Measurements from ENCODE around the gene FANCF.
"Not testable (repeated sequence)": the region's sequence is repeated elsewhere in the genome, so short reads cannot be mapped to it uniquely, and the experiment has no call there.

The FANCF gene

GRCh38 chr11:22625448-22626287 lies at the start of gene FANCF:
Gene FANCF, minus strand, starts transcription at chr11:22625823. Its CDS starts 13 bp downstream, at chr11:22625810.
- peak; percentile 97 for ATAC-seq
- Mint-ChIP-seq H3K4me3 (peak within 1 kb of the TSS; percentile 95 to 99), H3K4me1 (peaks cover 46% of the 10 kb centered on the region), H3K27ac (peak within 1 kb of the TSS; percentile 97 to 99), H3K9me3 (peaks cover 0 to 3% of the 10 kb centered on the region in 2 donors), H3K27me3 (no peaks in the 10 kb centered on the region)
- DNase-seq, result peak; percentile 91 to 95

- Mint-ChIP-seq H3K9me3 (no peaks in the 10 kb centered on the region), H3K4me1 (no peaks in the 10 kb centered on the region), H3K27me3 (peaks cover 21% of the 10 kb centered on the region), H3K4me3 (no peak overlapping the region), H3K27ac (no peak overlapping the region)
- DNase-seq, result no peak
- no peak for ATAC-seq
These were observed 49.1 kb upstream of the FANCF start for GRCh38 chr11:22674470-22675439.

GRCh38 chr11:22671751-22672150 lies 46.1 kb upstream of the FANCF start:
- no peaks in the 10 kb centered on the region for H3K9me3 Mint-ChIP-seq
- H3K4me1 Mint-ChIP-seq, result peaks cover 21% of the 10 kb centered on the region
- ATAC-seq (no peak), DNase-seq (no peak)
- H3K4me3 Mint-ChIP-seq, result no peak overlapping the region
- no peak overlapping the region for H3K27ac Mint-ChIP-seq
- H3K27me3 Mint-ChIP-seq, result peaks cover 36% of the 10 kb centered on the region

- no peak overlapping the region for H3K4me3 Mint-ChIP-seq
- no peaks in the 10 kb centered on the region for H3K9me3 Mint-ChIP-seq
- ATAC-seq (peak; percentile 50), DNase-seq (no peak)
- H3K27me3 Mint-ChIP-seq, result peaks cover 46% of the 10 kb centered on the region
- peaks cover 30% of the 10 kb centered on the region for H3K4me1 Mint-ChIP-seq
- no peak overlapping the region for H3K27ac Mint-ChIP-seq
These were observed 45.2 kb upstream of the FANCF start for GRCh38 chr11:22670830-22671229.

GRCh38 chr11:22669368-22669767 lies 43.7 kb upstream of the FANCF start:
- Mint-ChIP-seq H3K27ac (no peak overlapping the region), H3K9me3 (no peaks in the 10 kb centered on the region), H3K4me1 (peaks cover 32% of the 10 kb centered on the region), H3K27me3 (peaks cover 57% of the 10 kb centered on the region), H3K4me3 (no peak overlapping the region)
- no peak for ATAC-seq
- DNase-seq, result no peak

- H3K4me1 Mint-ChIP-seq, result peaks cover 32% of the 10 kb centered on the region
- peak overlapping the region; percentile 0 to 13 for H3K4me3 Mint-ChIP-seq
- no peak overlapping the region for H3K27ac Mint-ChIP-seq
- DNase-seq, result no peak
- H3K27me3 Mint-ChIP-seq, result peaks cover 57% of the 10 kb centered on the region
- no peaks in the 10 kb centered on the region for H3K9me3 Mint-ChIP-seq
- ATAC-seq, result peak; percentile 46
These were observed 42.6 kb upstream of the FANCF start for GRCh38 chr11:22668005-22668796.

GRCh38 chr11:22666688-22667439 lies 41.2 kb upstream of the FANCF start:
- Mint-ChIP-seq H3K4me3 (peak overlapping the region; percentile 71 to 77), H3K27me3 (peaks cover 57% of the 10 kb centered on the region), H3K4me1 (peaks cover 32% of the 10 kb centered on the region), H3K9me3 (no peaks in the 10 kb centered on the region), H3K27ac (peak overlapping the region in 1 of 2 donors; percentile 71)
- ATAC-seq (peak; percentile 83), DNase-seq (peak; percentile 22 to 33)

- Mint-ChIP-seq H3K4me3 (peak within 1 kb of the TSS; percentile 71 to 77), H3K4me1 (peaks cover 32% of the 10 kb centered on the region), H3K9me3 (no peaks in the 10 kb centered on the region), H3K27ac (peak within 1 kb of the TSS in 1 of 2 donors; percentile 71), H3K27me3 (peaks cover 57% of the 10 kb centered on the region)
- no peak for DNase-seq
- ATAC-seq, result no peak
These were observed 40.7 kb upstream of the FANCF start, which contains the start of gene GAS2 for GRCh38 chr11:22666325-22666687. Gene GAS2, plus strand, starts transcription at chr11:22666611. Its CDS starts 8,259 bp downstream, at chr11:22674870.

- DNase-seq (no peak), ATAC-seq (no peak)
- no peaks in the 10 kb centered on the region for H3K9me3 Mint-ChIP-seq
- peaks cover 2% of the 10 kb centered on the region for H3K27me3 Mint-ChIP-seq
- peaks cover 19% of the 10 kb centered on the region for H3K4me1 Mint-ChIP-seq
- no peak overlapping the region for H3K4me3 Mint-ChIP-seq
- H3K27ac Mint-ChIP-seq, result no peak overlapping the region
These were observed 34.2 kb upstream of the FANCF start for GRCh38 chr11:22659783-22660182.

- peaks cover 19% of the 10 kb centered on the region for H3K4me1 Mint-ChIP-seq
- no peak overlapping the region for H3K4me3 Mint-ChIP-seq
These were observed 31.6 kb upstream of the FANCF start for GRCh38 chr11:22657101-22657694.

GRCh38 chr11:22656130-22656529 lies 30.5 kb upstream of the FANCF start:
- Mint-ChIP-seq H3K4me1 (peaks cover 19% of the 10 kb centered on the region), H3K4me3 (no peak overlapping the region), H3K27ac (peak overlapping the region in 1 of 2 donors; percentile 8), H3K27me3 (no peaks in the 10 kb centered on the region), H3K9me3 (peaks cover 0 to 6% of the 10 kb centered on the region in 2 donors)
- DNase-seq (no peak), ATAC-seq (no peak)

More at GRCh38 chr11:22657101-22657694, 31.6 kb upstream of the FANCF start:
- ATAC-seq (peak; percentile 99), DNase-seq (peak in 1 of 2 donors; percentile 23)
- H3K9me3 Mint-ChIP-seq, result no peaks in the 10 kb centered on the region
- peak overlapping the region in 1 of 2 donors; percentile 49 for H3K27ac Mint-ChIP-seq
- no peaks in the 10 kb centered on the region for H3K27me3 Mint-ChIP-seq

GRCh38 chr11:22652346-22652745 lies 26.7 kb upstream of the FANCF start:
- DNase-seq, ATAC-seq, H3K27ac Mint-ChIP-seq, H3K27me3 Mint-ChIP-seq, H3K4me3 Mint-ChIP-seq, H3K9me3 Mint-ChIP-seq: not testable (repeated sequence)
- peaks cover 16% of the 10 kb centered on the region for H3K4me1 Mint-ChIP-seq

GRCh38 chr11:22641559-22641958 lies 15.9 kb upstream of the FANCF start:
- no peaks in the 10 kb centered on the region for H3K27me3 Mint-ChIP-seq
- H3K9me3 Mint-ChIP-seq, result no peaks in the 10 kb centered on the region
- DNase-seq (no peak), ATAC-seq (no peak)
- no peak overlapping the region for H3K27ac Mint-ChIP-seq
- H3K4me1 Mint-ChIP-seq, result no peaks in the 10 kb centered on the region
- H3K4me3 Mint-ChIP-seq, result no peak overlapping the region

- H3K27ac Mint-ChIP-seq, result no peak overlapping the region
- H3K9me3 Mint-ChIP-seq, result no peaks in the 10 kb centered on the region
- no peaks in the 10 kb centered on the region for H3K27me3 Mint-ChIP-seq
- no peaks in the 10 kb centered on the region for H3K4me1 Mint-ChIP-seq
- H3K4me3 Mint-ChIP-seq, result no peak overlapping the region
- ATAC-seq, result no peak
- DNase-seq, result no peak
These were observed 15.2 kb upstream of the FANCF start for GRCh38 chr11:22640862-22641261.

Measured in stimulated activated naive CD8-positive, alpha-beta T cell treated with anti-CD3 and anti-CD28 coated beads, Interleukin-15, amount 100 ng/mL, for 72 hours (primary cell).